GM18870 (cell line): ENCODE measurements around the gene ARF1.
A peak's percentile ranks its signal among the peaks of the same experiment; 100 is the strongest.
"Not testable (repeated sequence)": the region's sequence is repeated elsewhere in the genome, so short reads cannot be mapped to it uniquely, and the experiment has no call there.

Source experiments
- ATAC-seq: cut with Tn5 transposase; IDR thresholded peaks from one replicate; pipeline ENCODE4 v1.9.1; 2021; ENCODE audit warnings: moderate library complexity; ENCODE audit not compliant: unreplicated experiment

The ARF1 gene

GRCh38 chr1:228100822-228101613 lies 18.5 kb downstream of the ARF1 start:
- ATAC-seq = no peak

DNA sequence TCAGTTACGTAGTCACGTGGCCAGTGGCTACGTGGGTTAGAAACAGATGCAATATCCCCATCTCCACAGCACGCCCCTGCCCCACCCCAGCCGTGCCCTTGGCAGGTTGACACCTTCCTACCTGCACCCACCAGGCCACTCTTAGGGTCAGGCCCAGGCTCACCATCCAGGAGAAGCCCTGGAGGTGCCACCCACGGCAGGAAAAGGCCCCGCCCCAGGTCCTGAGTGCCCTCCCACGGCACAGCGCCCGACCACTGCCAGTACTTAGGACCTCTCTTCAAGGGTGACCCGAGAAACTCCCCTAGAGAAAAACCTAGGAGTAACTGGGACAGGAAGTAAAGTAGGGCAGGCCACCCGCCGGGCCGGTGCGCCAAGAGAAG lies 19.1 kb downstream of the ARF1 start:
- ATAC-seq = no peak

DNA sequence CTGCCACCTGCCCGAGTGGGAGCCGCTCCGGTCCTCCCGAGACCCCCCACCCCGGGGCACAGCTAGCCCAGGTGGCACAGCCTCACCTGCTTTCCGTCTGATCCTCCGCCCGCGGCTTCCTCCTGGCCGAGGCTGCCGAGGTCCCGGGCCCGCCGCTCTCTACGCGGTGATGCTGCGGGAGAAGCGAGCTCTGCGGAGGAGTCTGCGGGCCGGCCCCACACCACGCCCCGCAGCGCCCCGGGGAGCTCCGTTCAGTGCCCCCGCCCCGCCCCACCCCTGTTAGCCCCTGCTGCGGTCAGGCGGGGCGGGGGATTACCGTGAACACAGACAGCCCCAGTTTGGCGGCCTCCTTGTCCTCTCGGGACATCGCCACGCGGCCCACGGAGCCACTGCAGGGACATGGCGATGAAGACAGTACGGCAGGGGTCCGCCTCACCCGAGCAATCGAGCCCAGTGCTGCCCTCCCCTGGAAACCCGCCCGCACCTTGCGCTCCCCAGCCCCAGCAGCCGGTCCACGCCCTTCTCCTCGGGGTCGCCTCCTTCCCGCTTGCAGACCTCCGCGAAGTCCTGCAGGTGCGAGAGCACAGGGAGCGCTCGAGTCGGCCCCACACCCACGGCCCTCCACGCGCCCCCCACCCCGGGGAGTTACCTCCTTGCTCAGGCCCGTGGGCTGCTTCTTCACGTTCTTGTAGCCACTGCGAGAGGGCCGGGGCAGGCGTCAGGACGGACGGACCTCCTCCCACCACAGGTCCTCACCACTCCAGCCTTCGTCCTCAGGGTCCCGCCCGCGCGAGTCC lies 19.7 kb downstream of the ARF1 start:
- no peak for ATAC-seq

DNA sequence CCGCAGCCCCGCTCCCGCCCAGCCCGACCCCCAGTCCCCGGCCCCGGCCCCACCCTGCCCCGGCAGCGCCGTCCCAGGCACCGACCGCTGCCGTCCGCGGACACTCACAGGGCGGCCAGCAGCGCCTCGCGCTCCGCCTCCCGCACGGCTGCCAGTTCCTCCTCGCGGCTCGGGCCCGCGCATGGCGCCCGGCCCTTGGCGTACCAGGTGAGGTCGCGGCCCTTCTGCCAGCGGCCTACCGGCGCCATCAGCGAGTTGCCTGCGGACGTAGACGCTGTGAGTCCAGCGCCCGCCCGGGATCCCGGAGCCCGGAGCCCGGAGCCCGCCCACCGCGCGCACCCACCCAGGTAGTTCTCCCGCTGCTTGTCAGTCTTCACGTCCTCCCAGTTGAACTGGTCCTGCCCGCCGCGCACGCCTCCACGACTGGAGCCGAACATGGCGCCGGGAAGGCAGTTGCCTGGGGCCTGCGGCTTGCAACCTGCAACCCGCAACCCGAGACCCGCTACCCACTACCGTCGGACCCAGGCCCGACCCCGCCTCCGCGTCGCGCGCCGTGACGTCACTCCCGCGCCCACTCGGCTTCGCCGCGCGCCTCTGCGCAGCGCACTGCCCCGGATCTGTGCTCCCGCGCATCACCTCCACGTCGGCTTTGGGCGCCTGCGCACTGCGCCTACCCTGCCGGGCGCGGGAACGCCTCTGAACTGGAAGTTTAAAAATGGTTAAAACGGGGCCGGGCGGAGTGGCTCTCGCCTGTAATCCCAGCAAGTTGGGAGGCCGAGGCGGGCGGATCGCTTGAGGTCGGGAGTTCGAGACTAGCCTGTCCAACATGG lies 20.5 kb downstream of the ARF1 start, which contains the start of gene C1orf35:
C1orf35 (minus strand) TSS at position 535 of the 830 bp plus-strand sequence; CDS start at position 437, 98 bp downstream.
- peak; percentile 46 for ATAC-seq

DNA sequence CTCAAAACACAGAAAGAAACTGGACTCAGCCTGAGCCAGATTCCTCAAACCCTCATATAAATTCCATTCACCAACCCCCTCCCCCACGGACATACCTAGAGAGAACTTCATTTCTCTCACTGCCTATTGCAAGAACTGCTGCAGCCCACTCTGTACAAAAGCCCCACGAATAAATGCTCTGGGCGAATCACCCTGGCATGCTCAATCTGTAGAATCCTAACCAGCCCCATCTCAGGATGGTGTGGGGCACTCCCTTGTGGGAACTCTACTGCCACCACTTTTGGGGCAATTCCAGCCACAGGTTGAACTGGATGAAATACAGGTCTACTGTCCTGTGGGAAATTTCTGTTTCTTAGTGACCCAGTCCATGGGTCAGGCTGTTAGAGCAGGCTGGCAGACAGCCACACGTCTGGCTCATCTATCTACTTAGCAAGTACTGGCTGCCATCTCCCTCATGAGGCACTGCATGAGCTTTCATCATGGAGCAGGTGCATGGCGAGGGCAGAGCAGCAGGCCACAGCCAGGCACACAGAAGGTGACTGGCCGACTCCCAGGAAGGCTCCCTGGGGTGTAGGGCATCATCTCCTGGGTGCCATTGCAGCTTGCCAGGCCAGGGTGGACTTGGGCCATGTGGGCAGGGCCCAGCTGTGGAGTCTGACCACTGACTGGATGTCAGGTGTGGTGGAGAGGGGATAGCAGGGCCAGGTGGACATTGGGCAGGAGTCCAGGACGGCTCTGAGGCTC lies 22.2 kb downstream of the ARF1 start:
- no peak for ATAC-seq

DNA sequence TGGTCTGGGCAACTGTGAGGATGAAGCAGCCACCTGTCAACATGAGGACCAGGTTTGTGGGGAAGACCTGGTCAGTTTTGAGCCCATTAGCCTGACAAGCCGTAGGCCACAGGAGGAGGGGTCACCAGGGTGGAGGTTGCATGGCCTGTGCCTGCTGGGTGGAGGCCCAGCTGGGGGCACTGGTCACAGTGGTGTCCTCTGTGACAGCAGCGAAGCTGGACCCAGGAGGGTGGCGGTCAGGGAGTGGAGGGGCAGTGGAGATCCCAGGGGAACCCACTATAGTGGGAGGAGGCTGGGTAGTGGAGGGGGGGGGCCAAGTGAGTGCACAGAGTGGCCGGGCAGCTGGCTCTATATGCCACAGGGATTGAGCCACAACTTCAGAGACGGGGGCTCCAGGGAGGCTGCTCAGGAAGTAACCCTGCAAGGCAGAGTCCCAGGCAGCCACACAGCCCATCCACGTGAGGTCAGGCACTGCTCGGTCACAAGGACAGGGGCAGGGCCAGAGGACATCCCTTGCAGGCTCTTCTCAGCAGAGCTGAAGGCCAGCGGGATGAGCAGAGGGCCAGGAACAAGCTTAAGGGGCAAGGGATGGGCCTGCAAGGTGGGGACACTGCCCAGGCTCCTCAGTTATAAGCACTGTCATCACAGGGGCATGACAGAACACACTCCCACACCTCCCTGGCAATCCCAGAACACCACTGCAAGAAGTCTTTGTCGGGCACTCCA lies 22.9 kb downstream of the ARF1 start:
- no peak for ATAC-seq

DNA sequence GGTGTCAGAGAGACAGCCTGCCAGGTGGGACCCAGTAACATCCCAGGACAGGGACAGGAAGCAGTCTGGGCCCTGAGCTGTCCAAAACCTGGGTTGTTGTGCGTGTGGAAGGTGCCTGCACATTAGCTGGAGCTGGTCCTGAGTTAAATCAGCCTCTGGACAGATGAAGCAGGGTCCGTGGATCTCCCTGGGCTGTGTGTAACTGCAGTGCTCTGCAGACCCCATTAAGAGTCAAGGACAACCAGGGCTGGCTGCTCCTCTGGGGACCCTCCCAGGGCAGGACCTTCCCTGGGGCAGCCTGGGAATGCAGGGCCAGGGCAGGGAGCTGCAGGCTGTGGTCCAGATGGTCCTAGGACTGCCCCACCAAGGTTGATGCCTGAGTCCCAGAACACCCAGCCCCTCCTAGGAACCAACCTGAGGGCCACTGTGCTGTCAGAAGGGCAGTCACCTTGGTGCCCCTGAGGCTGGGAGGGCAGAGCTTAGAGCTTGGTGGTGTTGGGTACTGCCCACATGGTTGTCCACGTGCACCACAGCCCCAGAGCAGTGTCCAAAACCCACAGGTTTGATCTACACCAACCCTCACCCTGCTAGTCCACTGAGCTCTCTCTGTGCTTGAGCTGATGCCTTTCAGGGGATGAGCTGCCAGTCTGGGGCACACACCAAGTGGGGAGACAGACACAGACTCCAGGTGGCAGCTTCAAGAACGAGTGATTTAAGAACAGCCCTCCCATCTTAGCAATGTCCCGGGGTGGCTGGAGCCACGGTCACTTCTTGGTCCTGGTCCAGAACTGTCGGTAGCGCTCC lies 23.7 kb downstream of the ARF1 start:
- ATAC-seq = no peak

DNA sequence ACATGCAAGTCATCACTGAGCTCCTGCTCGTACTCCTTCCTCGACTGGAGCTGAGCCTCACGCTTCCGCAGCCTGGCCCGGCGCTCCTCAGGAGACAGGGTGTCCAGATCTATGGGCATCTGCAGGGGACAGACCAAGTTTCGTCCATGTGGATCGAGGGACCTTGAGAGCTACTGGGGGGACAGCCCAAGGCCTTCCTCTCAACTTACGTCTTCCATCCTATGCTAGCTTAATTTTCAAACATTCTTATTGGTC lies 24.2 kb downstream of the ARF1 start:
- no peak for ATAC-seq

DNA sequence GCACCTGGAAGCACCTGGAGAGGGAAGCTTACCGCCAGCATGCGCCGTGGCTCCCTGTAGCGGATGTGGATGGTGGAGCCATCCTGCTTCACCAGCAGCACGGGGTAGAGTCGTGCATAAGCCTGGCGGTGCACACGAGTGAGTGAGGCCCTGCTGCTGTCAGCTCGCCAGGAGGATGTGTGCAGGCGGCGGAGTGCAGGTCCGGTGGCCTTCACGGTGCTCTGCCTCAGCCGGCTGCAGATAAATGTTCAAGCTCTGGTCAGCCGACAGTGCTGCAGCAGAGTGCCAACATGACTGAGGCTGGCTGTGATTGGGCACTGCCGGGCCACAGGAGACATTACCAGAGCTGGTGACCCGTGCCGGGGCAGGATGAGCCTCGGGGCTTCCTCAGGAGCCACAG lies 25.1 kb downstream of the ARF1 start:
- ATAC-seq = no peak

GRCh38 chr1:228108055-228108690 lies 25.7 kb downstream of the ARF1 start:
- ATAC-seq = no peak

DNA sequence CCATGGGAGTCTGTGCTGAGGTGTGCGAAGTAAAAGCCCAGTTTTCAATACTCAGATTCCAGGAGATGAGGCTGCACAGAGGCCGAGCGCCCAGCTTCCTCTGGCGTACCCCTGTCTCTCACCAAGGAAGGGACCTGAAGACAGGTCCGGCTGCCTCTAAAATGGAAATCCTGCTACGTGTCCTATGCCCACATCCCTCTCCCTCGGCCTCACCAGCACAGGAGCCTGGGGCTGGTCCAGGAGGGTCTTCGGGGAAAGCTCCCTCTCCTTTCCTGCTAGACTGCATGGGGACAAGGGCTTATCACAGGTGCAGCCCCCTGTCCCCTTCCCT lies 26.2 kb downstream of the ARF1 start:
- ATAC-seq = peak; percentile 9

DNA sequence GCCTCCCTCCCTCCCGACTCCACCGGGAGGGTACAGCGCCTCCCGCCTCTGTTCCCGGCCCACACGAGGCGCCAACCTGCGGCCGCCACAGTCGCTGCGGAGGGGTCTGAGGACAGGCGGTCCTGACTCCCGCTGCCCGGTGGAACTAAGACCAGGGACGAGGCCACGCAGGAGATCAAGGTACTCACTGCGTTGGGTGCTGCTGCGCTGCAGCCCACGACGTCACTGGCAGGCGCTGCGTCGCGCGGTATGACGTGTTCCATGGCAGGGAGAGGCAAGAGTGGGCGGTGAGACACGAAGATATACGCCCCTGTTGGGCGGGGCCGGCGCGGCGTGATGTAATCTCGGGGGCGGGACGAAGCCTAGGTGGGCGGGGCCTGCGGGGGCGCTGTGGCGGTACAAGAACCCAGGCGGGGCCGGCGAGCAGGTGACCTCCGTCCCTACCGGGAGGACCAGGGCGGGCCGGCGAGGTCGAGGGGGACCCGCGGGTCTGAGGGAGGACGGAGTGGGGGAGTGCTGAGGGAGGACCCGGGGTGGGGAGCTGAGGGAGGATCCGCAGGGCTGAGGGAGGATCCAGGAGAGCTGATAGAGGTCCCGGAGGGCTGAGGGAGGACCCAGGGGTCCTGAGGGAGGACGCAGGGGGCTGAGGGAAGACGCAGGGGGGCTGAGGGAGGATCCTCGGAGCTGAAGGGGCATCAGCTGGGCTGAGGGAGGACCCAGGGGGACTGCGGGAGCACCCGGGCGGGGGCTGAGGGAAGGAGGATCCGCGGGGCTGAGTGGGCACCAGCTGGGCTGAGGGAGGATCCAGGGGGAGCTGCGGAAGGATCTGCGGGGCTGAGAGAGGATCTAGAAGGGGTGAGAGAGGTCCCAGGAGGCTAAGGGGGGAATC lies 26.8 kb downstream of the ARF1 start, which contains the start of gene MRPL55:
MRPL55 (minus strand) TSS at position 227 of the 889 bp plus-strand sequence. CDS start 1,039 bp downstream, outside the sequence.
- peak; percentile 89 for ATAC-seq

GRCh38 chr1:228109962-228110488 lies 27.5 kb downstream of the ARF1 start:
- ATAC-seq = no peak

GRCh38 chr1:228110556-228110955 lies 28.0 kb downstream of the ARF1 start:
- no peak for ATAC-seq

- ATAC-seq = not testable (repeated sequence)
These were observed 28.8 kb downstream of the ARF1 start for GRCh38 chr1:228111315-228111714.

GRCh38 chr1:228112167-228112566 lies 29.7 kb downstream of the ARF1 start:
- no peak for ATAC-seq

DNA sequence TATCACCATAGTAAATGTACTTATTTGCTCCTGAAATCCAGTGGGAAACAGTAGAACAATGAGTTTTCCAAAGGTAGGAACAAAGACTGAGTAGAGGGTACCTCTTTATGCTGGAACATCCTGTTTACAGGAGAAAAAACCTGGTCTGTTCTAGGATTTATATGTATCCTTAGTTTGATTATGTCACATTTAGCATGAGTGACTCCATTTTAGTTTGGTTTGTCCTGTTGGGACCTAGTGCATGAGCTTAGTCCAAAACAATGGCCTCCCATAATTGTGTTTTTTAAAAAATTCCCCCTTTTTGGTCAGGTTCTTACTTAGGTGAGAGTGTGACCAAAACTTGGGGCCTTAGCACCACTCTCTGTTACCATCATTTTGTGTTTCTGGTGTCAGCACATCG lies 30.1 kb downstream of the ARF1 start:
- ATAC-seq = no peak

- no peak for ATAC-seq
These were observed 32.3 kb downstream of the ARF1 start for GRCh38 chr1:228114827-228115226.
